ENCODE measurements around the gene TTC33.

The TTC33 gene

DNA sequence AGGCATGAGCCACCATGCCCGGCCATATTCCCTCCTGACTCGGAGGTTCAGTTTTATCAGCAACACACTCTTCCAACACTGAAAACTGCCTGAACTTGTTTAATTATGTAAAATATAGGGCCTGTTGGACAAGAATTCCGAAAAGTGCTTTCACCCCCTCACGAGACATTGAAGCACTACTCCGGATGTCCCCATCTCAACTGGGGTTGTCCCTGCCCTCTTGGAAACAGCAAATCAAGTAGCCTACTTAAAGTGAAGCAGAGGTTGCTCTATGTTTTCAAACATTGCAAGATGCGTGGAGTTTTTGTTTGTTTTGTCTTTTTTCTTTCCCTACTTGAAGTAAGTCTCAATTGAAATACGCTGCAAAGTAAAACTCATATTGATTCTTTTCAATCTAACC lies 68.4 kb downstream of the TTC33 start:
- TF ChIP-seq, protein P1, sequence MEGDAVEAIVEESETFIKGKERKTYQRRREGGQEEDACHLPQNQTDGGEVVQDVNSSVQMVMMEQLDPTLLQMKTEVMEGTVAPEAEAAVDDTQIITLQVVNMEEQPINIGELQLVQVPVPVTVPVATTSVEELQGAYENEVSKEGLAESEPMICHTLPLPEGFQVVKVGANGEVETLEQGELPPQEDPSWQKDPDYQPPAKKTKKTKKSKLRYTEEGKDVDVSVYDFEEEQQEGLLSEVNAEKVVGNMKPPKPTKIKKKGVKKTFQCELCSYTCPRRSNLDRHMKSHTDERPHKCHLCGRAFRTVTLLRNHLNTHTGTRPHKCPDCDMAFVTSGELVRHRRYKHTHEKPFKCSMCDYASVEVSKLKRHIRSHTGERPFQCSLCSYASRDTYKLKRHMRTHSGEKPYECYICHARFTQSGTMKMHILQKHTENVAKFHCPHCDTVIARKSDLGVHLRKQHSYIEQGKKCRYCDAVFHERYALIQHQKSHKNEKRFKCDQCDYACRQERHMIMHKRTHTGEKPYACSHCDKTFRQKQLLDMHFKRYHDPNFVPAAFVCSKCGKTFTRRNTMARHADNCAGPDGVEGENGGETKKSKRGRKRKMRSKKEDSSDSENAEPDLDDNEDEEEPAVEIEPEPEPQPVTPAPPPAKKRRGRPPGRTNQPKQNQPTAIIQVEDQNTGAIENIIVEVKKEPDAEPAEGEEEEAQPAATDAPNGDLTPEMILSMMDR (IDR thresholded peaks at IDR 0.05; ENCODE audit: low read depth, low read length), result no peak
- DNase-seq (ENCODE audit: extremely low read depth, low read depth), result no peak

DNA sequence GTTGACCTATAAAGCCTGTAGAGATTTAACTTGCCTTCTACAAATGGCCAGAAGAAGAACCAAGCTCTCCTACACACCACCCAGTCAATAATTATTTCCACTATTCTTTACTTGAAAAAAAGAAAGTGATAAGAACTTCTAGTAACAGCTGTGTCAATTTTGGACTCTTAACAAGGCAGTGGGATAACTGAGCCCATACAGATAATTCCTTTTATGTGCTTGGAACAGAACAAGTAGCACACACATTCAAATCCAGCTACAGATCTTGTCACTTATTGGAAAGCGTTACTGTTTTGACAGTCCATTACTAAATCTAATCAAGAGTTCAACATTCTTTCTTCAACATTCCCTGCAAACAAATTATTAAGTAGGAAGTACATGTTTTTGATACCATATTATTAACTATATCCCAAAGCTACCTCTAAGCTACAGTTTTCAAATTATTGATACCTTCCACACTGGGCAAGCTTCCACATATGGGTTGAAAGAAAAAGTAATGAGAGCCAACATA lies 69.7 kb downstream of the TTC33 start:
- DNase-seq (ENCODE audit: extremely low read depth, low read depth), result no peak
- TF ChIP-seq, protein P1 (IDR thresholded peaks at IDR 0.05; ENCODE audit: low read depth, low read length), result no peak

- DNase-seq (ENCODE audit: extremely low read depth, low read depth), result no peak
- TF ChIP-seq, protein P1 (IDR thresholded peaks at IDR 0.05; ENCODE audit: low read depth, low read length), result no peak
Observed at GRCh38 chr5:40685193-40685592, 70.6 kb downstream of the TTC33 start.

DNA sequence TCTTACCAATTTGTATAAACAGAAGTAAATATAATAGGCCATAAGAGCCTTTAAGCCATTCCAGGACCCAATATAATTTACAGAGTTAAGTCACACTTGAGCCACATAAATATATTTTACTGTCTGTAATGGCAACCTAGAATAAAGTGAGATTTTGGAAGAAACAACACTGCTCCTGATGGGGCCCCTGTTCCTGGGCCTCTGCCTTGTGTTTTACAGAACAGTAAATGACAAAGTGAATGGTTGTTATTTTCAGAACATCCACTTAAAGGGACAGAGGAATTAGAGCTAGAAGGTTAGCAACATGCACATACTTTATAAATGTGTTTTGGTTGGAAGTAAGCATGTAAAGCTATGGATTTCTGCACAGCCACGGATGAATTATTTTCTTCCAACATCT lies 72.5 kb downstream of the TTC33 start:
- no peak for DNase-seq (ENCODE audit: extremely low read depth, low read depth)
- TF ChIP-seq, protein P1 (IDR thresholded peaks at IDR 0.05; ENCODE audit: low read depth, low read length), result no peak

GRCh38 chr5:40682154-40683017 lies 73.4 kb downstream of the TTC33 start:
- TF ChIP-seq, protein P1 (IDR thresholded peaks at IDR 0.05; ENCODE audit: low read depth, low read length), result no peak
- DNase-seq (ENCODE audit: extremely low read depth, low read depth), result no peak

GRCh38 chr5:40681363-40682153 lies 74.2 kb downstream of the TTC33 start:
- DNase-seq (ENCODE audit: extremely low read depth, low read depth), result no peak
- TF ChIP-seq, protein P1 (IDR thresholded peaks at IDR 0.05; ENCODE audit: low read depth, low read length), result no peak

Data from AG09319 (cell line).